ENCODE measurements around the gene ATP6V1F.

- TF ChIP-seq CTCF (IDR thresholded peaks at IDR 0.05) (no peak), POLR2A (IDR thresholded peaks at IDR 0.05) (no peak)
Observed at GRCh38 chr7:128910569-128910945, 47.9 kb downstream of the ATP6V1F start, which contains the start of gene KCP.

Measured in testis (tissue), 2 donors.